CD4-positive, alpha-beta T cell (primary cell): ENCODE data around the gene FBXL14. TPM values are rescaled to one million over a fixed set of nuclear protein-coding genes. Genes with fewer than 3 reads are reported as not detected.

Experiments used
- ATAC-seq: fragments of 200-7000 bp; cut with Tn5 transposase; one replicate; pipeline ENCODE4 v1.10.0; 2022; ENCODE audit warnings: mild to moderate bottlenecking; ENCODE audit not compliant: poor library complexity
- CTCF ChIA-PET: fragments of 350-600 bp; sonication (Branson Sonifier 250); formaldehyde crosslinking; loops from one replicate; lab custom pipeline; 2021; ENCODE audit warnings: antibody characterized with exemption, inconsistent platforms; lab: Charles Lee
- POLR2A ChIA-PET: fragments of 350-600 bp; sonication (Branson Sonifier 250); formaldehyde crosslinking; loops from one replicate; lab custom pipeline; 2021; ENCODE audit warnings: antibody characterized with exemption, inconsistent platforms; lab: Charles Lee
- DNase-seq, 14 experiments: peaks; one replicate each; pipeline ENCODE4 v3.0.0-alpha.2; 2013 to 2020; ENCODE audit warnings: mixed read lengths in 2 of 14
- H3K27ac ChIP-seq, 2 donors: one replicate each; pipeline versions ENCODE4 v1.5.1 to v1.7.0; 2013; ENCODE audit warnings: low read length in 2 of 2, low read depth in 1 of 2, mild to moderate bottlenecking in 1 of 2
- H3K27me3 ChIP-seq, 2 experiments: 1 replicate in 1 of 2; 2 replicates in 1 of 2; pipeline versions ENCODE4 v1.6.1 to v1.7.0; 2013; ENCODE audit warnings: low read length in 2 of 2, control low read depth in 1 of 2, mild to moderate bottlenecking in 1 of 2, moderate library complexity in 1 of 2; ENCODE audit not compliant: insufficient read depth in 2 of 2, control insufficient read depth in 1 of 2
- H3K36me3 ChIP-seq: one replicate; pipeline ENCODE4 v1.6.1; 2013; ENCODE audit warnings: low read length, control low read depth; ENCODE audit not compliant: insufficient read depth
- H3K4me1 ChIP-seq: one replicate; pipeline ENCODE4 v1.6.1; 2013; ENCODE audit warnings: low read length, control low read depth; ENCODE audit not compliant: insufficient read depth
- H3K4me3 ChIP-seq: one replicate; pipeline ENCODE4 v1.5.1; 2013; ENCODE audit warnings: mild to moderate bottlenecking, low read length, moderate library complexity
- H3K9me3 ChIP-seq, 2 experiments: 1 replicate in 1 of 2; 2 replicates in 1 of 2; pipeline versions ENCODE4 v1.6.1 to v1.7.0; 2013; ENCODE audit warnings: low read length in 2 of 2, mild to moderate bottlenecking in 2 of 2, control low read depth in 1 of 2, moderate library complexity in 1 of 2; ENCODE audit not compliant: control insufficient read depth in 1 of 2, insufficient read depth in 1 of 2
- H3K27ac Mint-ChIP-seq: one replicate; pipeline ENCODE4 v1.8.0; 2020; ENCODE audit warnings: mixed read lengths
- H3K27me3 Mint-ChIP-seq: one replicate; pipeline ENCODE4 v1.8.0; 2021; ENCODE audit warnings: mixed read lengths
- H3K36me3 Mint-ChIP-seq: one replicate; pipeline ENCODE4 v1.8.0; 2021; ENCODE audit warnings: low read depth, mixed read lengths
- H3K4me1 Mint-ChIP-seq: one replicate; pipeline ENCODE4 v1.8.0; 2021; ENCODE audit warnings: low read depth, mixed read lengths
- H3K4me3 Mint-ChIP-seq: one replicate; pipeline ENCODE4 v1.8.0; 2020; ENCODE audit warnings: mild to moderate bottlenecking, mixed read lengths
- H3K9me3 Mint-ChIP-seq: one replicate; pipeline ENCODE4 v1.8.0; 2020; ENCODE audit warnings: mixed read lengths
- CTCF ChIP-seq: fragments of 200-600 bp; IDR thresholded peaks from one replicate; pipeline ENCODE4 v1.8.0; 2022; ENCODE audit warnings: antibody characterized with exemption, mild to moderate bottlenecking
- intact Hi-C, 2 experiments: fragments of 100-400 bp; cut with DNase I in 1 of 2; cut with micrococcal nuclease in 1 of 2; formaldehyde crosslinking; loops; one replicate each; pipeline versions ENCODE4 v1.15.1 to v1.9.0; 2023 to 2025; cut with DNase I, micrococcal nuclease
- total RNA-seq, 174 experiments: library from RNA in 2 of 174; stranded (reverse) in 2 of 174; gene quantifications; one replicate each; pipeline ENCODE4 v1.2.3 and lab custom pipeline; 2021 to 2026

The FBXL14 gene
- total RNA-seq, 2 experiments from 2014 or later, result 32.3 to 33.6 TPM

- peaks cover 48 to 80% of the 10 kb centered on the region in 2 experiments for H3K27me3 ChIP-seq
- H3K4me3 ChIP-seq, result no peak overlapping the region
- DNase-seq, result peak in 4 of 14 experiments; percentile 7 to 33 (median 26)
- peaks cover 0 to 11% of the 10 kb centered on the region in 2 experiments for H3K9me3 ChIP-seq
- ChIA-PET POLR2A (interaction anchor here (0.6 kb wide), 1 partner anchor 160 kb away, joined by 3 read pairs; no protein-coding TSS in a partner anchor), CTCF (no interaction called here)
- H3K4me1 Mint-ChIP-seq, result peaks cover 28% of the 10 kb centered on the region
- TF ChIP-seq CTCF, result no peak
- H3K4me1 ChIP-seq, result peaks cover 45% of the 10 kb centered on the region
- no peaks in the 10 kb centered on the region for H3K36me3 Mint-ChIP-seq
- H3K27me3 Mint-ChIP-seq, result peaks cover 74% of the 10 kb centered on the region
- no peak overlapping the region for H3K27ac Mint-ChIP-seq
- no peaks in the 10 kb centered on the region for H3K36me3 ChIP-seq
- H3K9me3 Mint-ChIP-seq, result no peaks in the 10 kb centered on the region
- H3K4me3 Mint-ChIP-seq, result peak overlapping the region; percentile 91
- intact Hi-C loops, result no loop called here
- no peak for ATAC-seq
- no peak overlapping the region for H3K27ac ChIP-seq
These were observed 64.4 kb downstream of the FBXL14 start for GRCh38 chr12:1529862-1530591.

DNA sequence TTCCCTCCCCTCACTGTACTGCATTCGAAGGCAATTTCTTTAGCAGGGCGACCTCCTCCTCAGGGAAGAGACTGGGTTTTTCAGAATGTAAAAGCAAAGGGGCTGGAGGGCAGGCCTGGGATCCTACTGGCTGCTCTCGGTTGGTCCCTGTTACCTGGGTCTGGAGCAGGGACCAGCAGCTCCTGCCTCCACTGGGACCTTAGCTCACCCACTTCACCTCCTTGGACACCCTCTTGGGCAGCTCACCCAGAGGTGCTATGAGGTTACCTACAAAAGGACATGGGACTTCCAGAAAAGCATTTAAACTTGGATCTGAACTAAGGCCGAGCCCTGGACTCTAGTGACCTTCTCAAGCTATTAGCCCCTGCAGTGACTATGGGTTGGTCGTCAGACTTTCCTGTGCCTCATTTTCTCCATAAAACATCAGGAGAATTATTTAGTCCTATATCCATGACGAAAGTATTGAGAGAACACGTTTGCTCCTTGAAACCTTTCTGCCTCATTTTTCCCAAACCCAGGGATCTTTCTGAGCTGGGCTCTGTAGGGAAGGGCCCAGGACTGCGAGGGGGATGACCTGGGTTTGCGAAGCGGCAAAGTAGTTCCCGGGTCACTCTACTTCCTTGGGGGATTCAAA lies 65.0 kb downstream of the FBXL14 start:
- Mint-ChIP-seq H3K4me3 (peak overlapping the region; percentile 91), H3K4me1 (peaks cover 28% of the 10 kb centered on the region), H3K36me3 (no peaks in the 10 kb centered on the region), H3K27me3 (peaks cover 81% of the 10 kb centered on the region), H3K9me3 (no peaks in the 10 kb centered on the region), H3K27ac (no peak overlapping the region)
- Histone ChIP-seq H3K9me3 (peaks cover 0 to 11% of the 10 kb centered on the region in 2 experiments), H3K27ac (no peak overlapping the region), H3K4me3 (no peak overlapping the region), H3K27me3 (peaks cover 44 to 77% of the 10 kb centered on the region in 2 experiments), H3K36me3 (no peaks in the 10 kb centered on the region), H3K4me1 (peaks cover 38% of the 10 kb centered on the region)
- no peak for ATAC-seq
- intact Hi-C loops, result no loop called here
- ChIA-PET POLR2A (interaction anchor here (0.6 kb wide), 1 partner anchor 160 kb away, joined by 3 read pairs; no protein-coding TSS in a partner anchor), CTCF (no interaction called here)
- no peak for DNase-seq
- TF ChIP-seq CTCF, result no peak

DNA sequence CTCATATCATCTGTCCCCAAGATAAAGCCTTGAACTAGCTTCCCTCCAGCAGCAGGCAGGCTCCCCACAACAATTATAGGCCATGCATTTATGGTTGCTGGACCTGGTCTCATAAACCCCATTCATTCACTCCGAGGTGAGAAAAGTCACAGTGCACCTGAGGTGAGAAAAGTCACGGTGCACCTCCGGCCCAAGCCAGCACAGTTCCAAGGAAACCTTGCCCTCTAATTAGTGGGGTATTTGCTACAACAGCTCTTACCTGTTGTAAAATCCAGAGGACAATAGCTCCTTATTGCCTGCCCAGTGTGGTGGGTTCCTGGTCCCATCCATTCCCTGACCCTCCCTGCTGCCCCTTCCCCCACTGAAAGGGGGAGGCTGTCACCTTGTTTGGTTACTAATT lies 65.6 kb downstream of the FBXL14 start:
- no peaks in the 10 kb centered on the region for H3K36me3 ChIP-seq
- H3K9me3 ChIP-seq, result peaks cover 0 to 11% of the 10 kb centered on the region in 2 experiments
- no peak overlapping the region for H3K27ac Mint-ChIP-seq
- CTCF ChIA-PET, result interaction anchor here (1.4 kb wide), 1 partner anchor 54 kb away, joined by 3 read pairs; no protein-coding TSS in a partner anchor
- TF ChIP-seq CTCF, result no peak
- no peak overlapping the region for H3K4me3 ChIP-seq
- H3K27ac ChIP-seq, result no peak overlapping the region
- ATAC-seq (no peak), DNase-seq (no peak)
- intact Hi-C loops, result no loop called here
- no peaks in the 10 kb centered on the region for H3K36me3 Mint-ChIP-seq
- H3K4me3 Mint-ChIP-seq, result peak overlapping the region; percentile 91
- no peaks in the 10 kb centered on the region for H3K9me3 Mint-ChIP-seq
- peaks cover 84% of the 10 kb centered on the region for H3K27me3 Mint-ChIP-seq
- POLR2A ChIA-PET, result no interaction called here
- peaks cover 49 to 76% of the 10 kb centered on the region in 2 experiments for H3K27me3 ChIP-seq
- peaks cover 25% of the 10 kb centered on the region for H3K4me1 Mint-ChIP-seq
- peaks cover 33% of the 10 kb centered on the region for H3K4me1 ChIP-seq
